KBM-7 (cell line): ENCODE data around the gene SH3RF3.
A peak's percentile ranks its signal among the peaks of the same experiment; 100 is the strongest.
"Not testable (repeated sequence)": the region's sequence is repeated elsewhere in the genome, so short reads cannot be mapped to it uniquely, and the experiment has no call there.

Source experiments
- DNase-seq: peaks from one replicate; pipeline ENCODE4 v3.0.0-alpha.2; 2015
- in situ Hi-C: fragments of 300-500 bp; cut with MboI; formaldehyde crosslinking; loops from 2 replicates; pipeline ENCODE4 v1.14.3; 2020; ENCODE audit warnings: low sequenced_read_pairs, low pct_unique_long_range_greater_than_20kb, mixed read lengths

SH3RF3 gene

GRCh38 chr2:109222825-109223471, 93.9 kb downstream of the SH3RF3 start:
- no peak for DNase-seq
- in situ Hi-C loops = no loop called here

- no peak for DNase-seq
- in situ Hi-C loops = no loop called here
Measured at GRCh38 chr2:109223490-109223889, 94.5 kb downstream of the SH3RF3 start.

- DNase-seq, in situ Hi-C loops: not testable (repeated sequence)
Measured at GRCh38 chr2:109224341-109224740, 95.3 kb downstream of the SH3RF3 start.

GRCh38 chr2:109225170-109225782, 96.3 kb downstream of the SH3RF3 start:
- in situ Hi-C loops = no loop called here
- no peak for DNase-seq

GRCh38 chr2:109226128-109226527, 97.1 kb downstream of the SH3RF3 start:
- in situ Hi-C loops = no loop called here
- no peak for DNase-seq

- no peak for DNase-seq
- in situ Hi-C loops = no loop called here
Measured at GRCh38 chr2:109226622-109227021, 97.6 kb downstream of the SH3RF3 start.

- in situ Hi-C loops = no loop called here
- no peak for DNase-seq
Measured at GRCh38 chr2:109229094-109229675, 100.2 kb downstream of the SH3RF3 start.

- no peak for DNase-seq
- in situ Hi-C loops = no loop called here
Measured at GRCh38 chr2:109230941-109231420, 102.0 kb downstream of the SH3RF3 start.

GRCh38 chr2:109231428-109231827, 102.4 kb downstream of the SH3RF3 start:
- DNase-seq = no peak
- in situ Hi-C loops = no loop called here

GRCh38 chr2:109231996-109232705, 103.1 kb downstream of the SH3RF3 start:
- DNase-seq = no peak
- in situ Hi-C loops = no loop called here

GRCh38 chr2:109232909-109233308, 103.9 kb downstream of the SH3RF3 start:
- in situ Hi-C loops = no loop called here
- DNase-seq = no peak

GRCh38 chr2:109233643-109234042, 104.6 kb downstream of the SH3RF3 start:
- DNase-seq = no peak
- in situ Hi-C loops = no loop called here

GRCh38 chr2:109234355-109234754, 105.3 kb downstream of the SH3RF3 start:
- in situ Hi-C loops = no loop called here

GRCh38 chr2:109236147-109236546, 107.1 kb downstream of the SH3RF3 start:
- in situ Hi-C loops = no loop called here
- DNase-seq = no peak

More at GRCh38 chr2:109234355-109234754, 105.3 kb downstream of the SH3RF3 start:
- DNase-seq = no peak

- DNase-seq = no peak
- in situ Hi-C loops = no loop called here
Measured at GRCh38 chr2:109237792-109238191, 108.8 kb downstream of the SH3RF3 start.

GRCh38 chr2:109238580-109238979, 109.6 kb downstream of the SH3RF3 start:
- DNase-seq = peak; percentile 79
- in situ Hi-C loops = no loop called here

GRCh38 chr2:109239720-109240119, 110.7 kb downstream of the SH3RF3 start:
- DNase-seq = no peak
- in situ Hi-C loops = no loop called here

GRCh38 chr2:109242210-109242653, 113.2 kb downstream of the SH3RF3 start:
- no peak for DNase-seq
- in situ Hi-C loops = no loop called here

- DNase-seq = no peak
- in situ Hi-C loops = no loop called here
Measured at GRCh38 chr2:109242654-109243331, 113.8 kb downstream of the SH3RF3 start.
